Right lobe of liver (tissue), 6 donors: ENCODE data around the gene RNF166. TPM values are rescaled to one million over a fixed set of nuclear protein-coding genes. Genes with fewer than 3 reads are reported as not detected.

Experiments
- ATAC-seq, 4 donors: fragments of 200-7000 bp; cut with Tn5 transposase; one replicate each; pipeline ENCODE4 v1.9.1; 2020; ENCODE audit warnings: mild to moderate bottlenecking in 4 of 4, moderate library complexity in 4 of 4
- DNase-seq, 3 donors: peaks; one replicate each; pipeline ENCODE4 v3.0.0-alpha.2; 2020
- H3K27ac ChIP-seq, 3 donors: fragments of 200-600 bp; one replicate each; pipeline ENCODE4 v1.8.0; 2022
- H3K27me3 ChIP-seq, 2 donors: fragments of 200-600 bp; one replicate each; pipeline ENCODE4 v1.8.0; 2022
- H3K36me3 ChIP-seq, 4 donors: fragments of 200-600 bp; sonication (generic) in 1 of 4; one replicate each; pipeline versions ENCODE4 v1.5.1 to v1.8.0; 2017 to 2022; ENCODE audit warnings: control low read depth in 1 of 4
- H3K4me1 ChIP-seq, 4 donors: fragments of 200-600 bp; sonication (generic) in 1 of 4; one replicate each; pipeline versions ENCODE4 v1.5.1 to v1.8.0; 2017 to 2022; ENCODE audit warnings: control low read depth in 1 of 4
- H3K4me3 ChIP-seq, 3 donors: fragments of 200-600 bp; one replicate each; pipeline ENCODE4 v1.8.0; 2022
- H3K9me3 ChIP-seq, 4 donors: fragments of 200-600 bp; sonication (generic) in 1 of 4; one replicate each; pipeline versions ENCODE4 v1.5.1 to v1.8.0; 2017 to 2022; ENCODE audit warnings: control low read depth in 1 of 4
- POLR2A ChIP-seq: fragments of 450-650 bp; IDR thresholded peaks from one replicate; pipeline ENCODE4 v1.6.1; 2017; ENCODE audit warnings: antibody characterized with exemption, mild to moderate bottlenecking
- WGBS: methylation state at CpG from one replicate; pipeline ENCODE4 v1.1.6; 2018; ENCODE audit warnings: low coverage, low lambda C conversion rate; ENCODE audit not compliant: insufficient coverage; ENCODE audit errors: missing lambda C conversion rate; 5-methylcytosine and 5-hydroxymethylcytosine counted together
- intact Hi-C, 2 donors: fragments of 100-400 bp; cut with DNase I; formaldehyde crosslinking; loops; one replicate each; pipeline versions ENCODE4 v1.11.2 to v1.14.1; 2022
- long read RNA-seq: library from polyadenylated mRNA; unstranded; transcript quantifications from one replicate; pipeline ENCODE4 v2.0.0, GENCODE V29; 2019
- total RNA-seq, 6 experiments: library from RNA; depleted of rRNA in 2 of 6; stranded (reverse); fragments of >200 nt in 2 of 6; fragmentation: NEBNext Ultra II Directional in 3 of 6; extraction: Animal tissue kit (Norgen Biotek cat#: 25700) in 3 of 6; gene quantifications; one replicate each; pipeline versions ENCODE4 v1.1.0 to v1.2.4, GENCODE V29; 2016 to 2023
- TF ChIP-seq, protein P1 (sequence below), 4 donors: fragments of 200-600 bp in 3 of 4; fragments of 450-650 bp in 1 of 4; IDR thresholded peaks; one replicate each; pipeline versions ENCODE4 v1.5.1 to v1.8.0; 2016 to 2022; ENCODE audit warnings: antibody characterized with exemption in 4 of 4, mild to moderate bottlenecking in 2 of 4
- donor health status: DM: no; HTN: yes; CAD: no.
- donor health status: DM: no; HTN: no; CAD: no.
- donor health status: DM: no; HTN: no; CAD: no.
- donor health status: DM: no; HTN: yes; CAD: no.
- donor health status: DM: no; HTN: yes; CAD: no.

RNF166 gene, protein sequence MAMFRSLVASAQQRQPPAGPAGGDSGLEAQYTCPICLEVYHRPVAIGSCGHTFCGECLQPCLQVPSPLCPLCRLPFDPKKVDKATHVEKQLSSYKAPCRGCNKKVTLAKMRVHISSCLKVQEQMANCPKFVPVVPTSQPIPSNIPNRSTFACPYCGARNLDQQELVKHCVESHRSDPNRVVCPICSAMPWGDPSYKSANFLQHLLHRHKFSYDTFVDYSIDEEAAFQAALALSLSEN
- total RNA-seq = 10 to 100 TPM in 2 of 6 experiments, 1 to 10 TPM in 4; 8.1 to 12.8 (median 10.0) TPM
- long read RNA-seq, partial matches to known transcripts = 0 of 3 reads
- long read RNA-seq, other reads (novel, unspliced or antisense) = 3 of 3 reads

DNA sequence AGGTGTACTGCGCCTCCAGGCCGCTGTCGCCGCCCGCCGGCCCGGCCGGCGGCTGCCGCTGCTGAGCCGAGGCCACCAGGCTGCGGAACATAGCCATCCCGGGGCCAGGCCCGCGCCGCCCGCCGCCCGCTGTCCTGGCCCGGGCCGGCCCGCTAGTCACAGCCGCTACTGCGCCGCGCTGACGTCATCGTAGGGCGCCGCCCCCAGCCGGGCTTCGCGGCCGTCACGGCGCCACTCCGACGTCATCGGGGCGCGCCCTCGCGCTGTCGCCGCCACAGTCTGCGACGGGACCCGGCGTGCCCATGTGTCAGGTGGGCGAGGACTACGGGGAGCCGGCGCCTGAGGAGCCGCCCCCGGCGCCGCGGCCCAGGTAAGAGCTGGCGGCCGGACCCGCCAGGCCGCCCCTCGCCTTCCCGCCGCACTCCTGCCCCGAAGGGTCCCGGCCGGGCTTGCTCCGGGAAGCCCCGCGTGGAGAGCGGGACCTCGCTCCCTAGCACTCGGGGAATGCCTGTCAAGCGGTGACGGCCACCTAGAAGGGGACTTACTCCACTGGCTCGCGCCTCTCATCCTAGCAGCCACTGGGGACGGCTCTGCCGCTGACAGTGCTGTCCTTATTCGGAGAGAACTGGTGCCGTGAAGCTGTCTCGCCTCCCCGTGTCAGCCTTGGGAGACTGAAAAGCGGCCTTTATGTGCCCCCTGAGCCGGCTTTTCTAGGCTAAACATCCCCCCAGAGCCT, at the start of gene RNF166, which contains the start of gene CTU2:
TSS of gene RNF166 (minus strand) at position 180 of the 736 bp plus-strand sequence. CDS start at position 97, 83 bp downstream.
TSS of gene CTU2 (plus strand) at position 275 of the 736 bp plus-strand sequence. CDS start at position 303, 28 bp downstream.
- ATAC-seq (peak; percentile 76 to 85 (median 81)), DNase-seq (peak; percentile 94 to 96 (median 94))
- Histone ChIP-seq H3K27ac (peak within 1 kb of the TSS; percentile 53 to 82 (median 75)), H3K36me3 (no peaks in the 10 kb centered on the region), H3K4me1 (peaks cover 0 to 17% (median 6%) of the 10 kb centered on the region in 4 donors), H3K9me3 (no peaks in the 10 kb centered on the region), H3K27me3 (no peaks in the 10 kb centered on the region), H3K4me3 (peak within 1 kb of the TSS; percentile 100)
- TF ChIP-seq POLR2A = peak; percentile 84
- TF ChIP-seq, protein P1, sequence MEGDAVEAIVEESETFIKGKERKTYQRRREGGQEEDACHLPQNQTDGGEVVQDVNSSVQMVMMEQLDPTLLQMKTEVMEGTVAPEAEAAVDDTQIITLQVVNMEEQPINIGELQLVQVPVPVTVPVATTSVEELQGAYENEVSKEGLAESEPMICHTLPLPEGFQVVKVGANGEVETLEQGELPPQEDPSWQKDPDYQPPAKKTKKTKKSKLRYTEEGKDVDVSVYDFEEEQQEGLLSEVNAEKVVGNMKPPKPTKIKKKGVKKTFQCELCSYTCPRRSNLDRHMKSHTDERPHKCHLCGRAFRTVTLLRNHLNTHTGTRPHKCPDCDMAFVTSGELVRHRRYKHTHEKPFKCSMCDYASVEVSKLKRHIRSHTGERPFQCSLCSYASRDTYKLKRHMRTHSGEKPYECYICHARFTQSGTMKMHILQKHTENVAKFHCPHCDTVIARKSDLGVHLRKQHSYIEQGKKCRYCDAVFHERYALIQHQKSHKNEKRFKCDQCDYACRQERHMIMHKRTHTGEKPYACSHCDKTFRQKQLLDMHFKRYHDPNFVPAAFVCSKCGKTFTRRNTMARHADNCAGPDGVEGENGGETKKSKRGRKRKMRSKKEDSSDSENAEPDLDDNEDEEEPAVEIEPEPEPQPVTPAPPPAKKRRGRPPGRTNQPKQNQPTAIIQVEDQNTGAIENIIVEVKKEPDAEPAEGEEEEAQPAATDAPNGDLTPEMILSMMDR (IDR thresholded peaks at IDR 0.05) = no peak
- intact Hi-C loops = no loop called here
- 0% methylated on average over 4 of the region's 86 CpGs for WGBS

DNA sequence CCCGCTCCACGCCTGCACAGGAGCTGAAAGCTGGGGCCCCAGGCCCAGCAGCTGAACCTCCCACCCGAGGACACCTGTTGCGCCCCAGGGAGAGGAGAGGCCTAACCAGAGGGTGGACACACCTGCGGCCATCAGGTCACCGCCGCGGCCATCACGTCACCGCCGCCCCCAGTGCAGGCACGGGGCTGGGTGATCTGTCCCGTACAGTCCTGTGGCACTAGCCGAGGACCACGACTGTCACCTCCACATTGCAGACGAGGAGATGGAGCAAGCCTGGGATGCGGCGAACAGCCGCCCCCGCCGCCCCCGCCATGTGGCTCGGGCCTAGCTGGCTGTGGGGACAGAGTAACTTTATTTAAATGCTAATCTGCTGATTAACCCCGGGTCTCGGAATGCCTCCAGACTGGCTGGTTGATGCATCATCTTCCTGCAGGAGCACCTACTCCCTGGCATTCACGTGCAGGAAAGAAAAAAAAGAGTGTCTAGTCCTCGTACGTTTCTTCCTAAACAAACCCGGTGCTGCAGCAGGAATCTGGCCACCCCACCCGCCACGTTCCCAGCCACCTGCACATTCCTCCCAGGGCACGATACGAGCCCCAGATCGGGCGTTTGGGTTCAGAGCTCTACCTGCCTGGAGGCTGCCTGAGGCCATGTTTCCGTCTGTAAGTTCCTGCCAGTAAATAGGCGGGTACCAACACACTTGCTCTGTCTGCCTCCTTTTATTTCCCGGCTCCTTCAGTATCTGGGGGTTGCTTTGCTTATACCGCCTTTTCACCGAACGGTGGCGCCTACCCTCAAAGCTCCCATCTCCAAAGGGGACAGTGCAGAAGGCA, 48.9 kb upstream of the RNF166 start:
- WGBS = 74% methylated on average over 19 of the region's 42 CpGs
- H3K36me3 ChIP-seq = no peaks in the 10 kb centered on the region
- H3K4me1 ChIP-seq = peaks cover 0 to 19% (median 8%) of the 10 kb centered on the region in 4 donors
- no peak overlapping the region for H3K27ac ChIP-seq
- no peaks in the 10 kb centered on the region for H3K9me3 ChIP-seq
- TF ChIP-seq, protein P1 (IDR thresholded peaks at IDR 0.05) = no peak
- TF ChIP-seq POLR2A = no peak
- no peak for DNase-seq
- H3K4me3 ChIP-seq = no peak overlapping the region
- intact Hi-C loops = no loop called here
- no peak for ATAC-seq
- no peaks in the 10 kb centered on the region for H3K27me3 ChIP-seq

DNA sequence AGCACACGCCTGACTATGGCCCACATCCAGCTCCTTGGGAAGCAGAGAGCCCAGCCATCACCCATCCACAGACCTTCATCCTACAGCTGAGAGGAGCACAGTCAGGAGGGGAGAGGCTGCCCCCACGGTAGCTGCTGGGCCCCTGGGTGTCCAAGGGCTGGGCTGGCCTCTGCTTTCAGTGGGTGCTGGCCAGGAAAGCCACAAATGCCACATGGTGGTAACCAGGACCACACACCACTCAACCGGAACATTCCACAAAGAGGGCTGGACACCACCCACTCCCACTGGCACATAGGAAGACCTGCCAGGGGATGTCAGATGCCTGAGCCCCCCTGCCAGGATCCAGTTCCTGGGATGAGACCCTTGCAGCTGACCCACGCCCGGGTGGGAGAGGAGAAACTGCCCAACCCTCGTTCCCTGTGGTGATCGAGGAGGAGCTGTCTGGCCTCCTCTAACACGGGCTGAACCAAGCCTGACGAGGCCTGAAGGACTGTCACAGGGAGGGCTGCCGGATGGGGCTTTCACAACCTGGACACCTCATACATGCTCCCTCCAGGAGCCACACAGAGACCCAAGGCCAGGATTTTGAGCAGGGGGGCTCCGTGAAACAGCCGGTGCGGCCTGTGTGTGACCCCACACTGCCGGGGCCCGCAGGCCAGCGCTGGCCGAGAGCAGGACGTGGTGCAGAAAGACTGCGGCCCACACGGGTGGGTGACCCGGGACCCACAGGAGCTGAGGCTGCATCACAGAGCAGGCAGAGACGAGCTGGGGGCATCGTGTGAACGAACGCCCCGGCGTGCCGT, 48.1 kb upstream of the RNF166 start:
- peaks cover 0 to 11% (median 4%) of the 10 kb centered on the region in 4 donors for H3K4me1 ChIP-seq
- no peak for TF ChIP-seq POLR2A
- TF ChIP-seq, protein P1 (IDR thresholded peaks at IDR 0.05) = no peak
- WGBS = no CpG with 5 or more reads among the region's 28 CpGs
- no peak overlapping the region for H3K4me3 ChIP-seq
- ATAC-seq = no peak
- no peaks in the 10 kb centered on the region for H3K9me3 ChIP-seq
- no peaks in the 10 kb centered on the region for H3K27me3 ChIP-seq
- intact Hi-C loops = no loop called here
- H3K36me3 ChIP-seq = no peaks in the 10 kb centered on the region
- DNase-seq = no peak
- H3K27ac ChIP-seq = no peak overlapping the region

DNA sequence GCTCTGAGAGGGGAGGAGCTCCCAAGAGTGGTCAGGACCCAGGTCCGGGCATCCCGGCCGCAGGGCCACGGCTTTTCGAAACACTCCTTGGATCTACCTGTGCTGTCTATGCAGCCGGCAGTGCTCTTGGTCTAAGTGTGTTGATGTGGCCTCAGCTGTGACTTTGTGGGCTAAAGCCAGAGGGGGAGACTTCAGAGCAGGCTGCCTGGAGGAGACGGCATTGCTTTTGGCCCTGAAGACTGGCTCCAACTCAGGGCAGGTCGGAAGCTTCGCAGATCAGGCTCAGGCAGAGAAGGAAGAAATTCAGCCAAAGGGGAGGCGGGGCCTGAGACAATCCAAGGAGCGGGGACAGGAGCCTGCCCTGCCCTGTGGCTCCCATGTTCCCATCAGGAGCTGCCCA, 47.4 kb upstream of the RNF166 start:
- Histone ChIP-seq H3K4me1 (peaks cover 0 to 5% (median 1%) of the 10 kb centered on the region in 4 donors), H3K36me3 (no peaks in the 10 kb centered on the region), H3K4me3 (no peak overlapping the region), H3K27me3 (no peaks in the 10 kb centered on the region), H3K27ac (no peak overlapping the region), H3K9me3 (no peaks in the 10 kb centered on the region)
- intact Hi-C loops = no loop called here
- DNase-seq (no peak), ATAC-seq (no peak)
- TF ChIP-seq POLR2A = no peak
- TF ChIP-seq, protein P1 (IDR thresholded peaks at IDR 0.05) = no peak
- no CpG with 5 or more reads among the region's 11 CpGs for WGBS
